ENCODE results near the gene MLH3.

Gene MLH3

GRCh38 chr14:74981462-74981782 lies 69.8 kb downstream of the MLH3 start:
- H2AFZ ChIP-seq (ENCODE audit: low read depth, low read length) = no peak overlapping the region
- H4K8ac ChIP-seq (ENCODE audit: low read length) = peak overlapping the region; percentile 0
- H4K91ac ChIP-seq (ENCODE audit: low read length) = peak overlapping the region; percentile 16
- no peak overlapping the region for H2AK5ac ChIP-seq (ENCODE audit: low read length, severe bottlenecking)
- no peaks in the 10 kb centered on the region for H3K27me3 ChIP-seq (ENCODE audit: control insufficient read depth in 1 of 2, insufficient read depth in 1 of 2, low read length in 2 of 2)
- H3K9ac ChIP-seq (ENCODE audit: low read length) = no peak overlapping the region
- no peaks in the 10 kb centered on the region for H3K9me3 ChIP-seq (ENCODE audit: control insufficient read depth, low read length)
- H2BK5ac ChIP-seq (ENCODE audit: low read depth, low read length, poor library complexity, severe bottlenecking) = no peak overlapping the region
- no peaks in the 10 kb centered on the region for H3K36me3 ChIP-seq (ENCODE audit: control insufficient read depth in 1 of 2, insufficient read depth in 2 of 2, low read depth in 1 of 2, low read length in 2 of 2)
- H2BK15ac ChIP-seq (ENCODE audit: low read depth, poor library complexity, severe bottlenecking) = no peak overlapping the region
- peak overlapping the region; percentile 14 for H3K27ac ChIP-seq (ENCODE audit: low read length, poor library complexity, severe bottlenecking)
- no peak overlapping the region for H3K4me3 ChIP-seq (ENCODE audit: insufficient read depth in 1 of 2, low read depth in 1 of 2, low read length in 2 of 2)
- DNase-seq = no peak
- H3K18ac ChIP-seq (ENCODE audit: low read depth in 1 of 2, low read length in 2 of 2) = peak overlapping the region; percentile 3 to 9
- no peak overlapping the region for H3K4me2 ChIP-seq (ENCODE audit: low read length, poor library complexity, severe bottlenecking)
- 84% methylated on average over 9 of the region's 9 CpGs for WGBS
- no peak overlapping the region for H3K23ac ChIP-seq (ENCODE audit: low read length in 2 of 2)
- no peak overlapping the region for H2BK120ac ChIP-seq (ENCODE audit: low read depth, low read length)
- H3K14ac ChIP-seq (ENCODE audit: low read length in 2 of 2) = no peak overlapping the region
- no peaks in the 10 kb centered on the region for H3K79me1 ChIP-seq (replicated peaks; ENCODE audit: low read length, poor library complexity, severe bottlenecking)
- H2BK12ac ChIP-seq (ENCODE audit: low read length in 2 of 2) = peak overlapping the region in 1 of 2 experiments; percentile 80
- no peak overlapping the region for H3K4ac ChIP-seq (ENCODE audit: low read depth in 1 of 2, low read length in 2 of 2)
- peaks cover 48% of the 10 kb centered on the region for H3K4me1 ChIP-seq (ENCODE audit: control insufficient read depth, insufficient read depth, low read depth, low read length)

GRCh38 chr14:74980731-74981461 lies 70.4 kb downstream of the MLH3 start:
- no peaks in the 10 kb centered on the region for H3K79me1 ChIP-seq (replicated peaks; ENCODE audit: low read length, poor library complexity, severe bottlenecking)
- H3K27ac ChIP-seq (ENCODE audit: low read length, poor library complexity, severe bottlenecking) = peak overlapping the region; percentile 54
- peak overlapping the region; percentile 77 for H4K8ac ChIP-seq (ENCODE audit: low read length)
- peak overlapping the region; percentile 71 for H2BK15ac ChIP-seq (ENCODE audit: low read depth, poor library complexity, severe bottlenecking)
- peak overlapping the region; percentile 87 for H4K91ac ChIP-seq (ENCODE audit: low read length)
- H3K27me3 ChIP-seq (ENCODE audit: control insufficient read depth in 1 of 2, insufficient read depth in 1 of 2, low read length in 2 of 2) = no peaks in the 10 kb centered on the region
- H2BK5ac ChIP-seq (ENCODE audit: low read depth, low read length, poor library complexity, severe bottlenecking) = no peak overlapping the region
- peak overlapping the region; percentile 7 to 24 for H2BK12ac ChIP-seq (ENCODE audit: low read length in 2 of 2)
- H3K4me3 ChIP-seq (ENCODE audit: insufficient read depth in 1 of 2, low read depth in 1 of 2, low read length in 2 of 2) = no peak overlapping the region
- H3K14ac ChIP-seq (ENCODE audit: low read length in 2 of 2) = no peak overlapping the region
- H3K23ac ChIP-seq (ENCODE audit: low read length in 2 of 2) = no peak overlapping the region
- no peaks in the 10 kb centered on the region for H3K36me3 ChIP-seq (ENCODE audit: control insufficient read depth in 1 of 2, insufficient read depth in 2 of 2, low read depth in 1 of 2, low read length in 2 of 2)
- no peak overlapping the region for H3K4me2 ChIP-seq (ENCODE audit: low read length, poor library complexity, severe bottlenecking)
- H3K4ac ChIP-seq (ENCODE audit: low read depth in 1 of 2, low read length in 2 of 2) = peak overlapping the region in 1 of 2 experiments; percentile 32
- no peak overlapping the region for H2AK5ac ChIP-seq (ENCODE audit: low read length, severe bottlenecking)
- peaks cover 48% of the 10 kb centered on the region for H3K4me1 ChIP-seq (ENCODE audit: control insufficient read depth, insufficient read depth, low read depth, low read length)
- peak overlapping the region; percentile 39 for H2BK120ac ChIP-seq (ENCODE audit: low read depth, low read length)
- DNase-seq = peak; percentile 35
- peak overlapping the region; percentile 41 to 93 for H3K18ac ChIP-seq (ENCODE audit: low read depth in 1 of 2, low read length in 2 of 2)
- 26% methylated on average over 35 of the region's 35 CpGs for WGBS
- no peaks in the 10 kb centered on the region for H3K9me3 ChIP-seq (ENCODE audit: control insufficient read depth, low read length)
- peak overlapping the region; percentile 60 for H2AFZ ChIP-seq (ENCODE audit: low read depth, low read length)
- H3K9ac ChIP-seq (ENCODE audit: low read length) = no peak overlapping the region

- Histone ChIP-seq H3K36me3 (ENCODE audit: control insufficient read depth in 1 of 2, insufficient read depth in 2 of 2, low read depth in 1 of 2, low read length in 2 of 2) (no peaks in the 10 kb centered on the region), H3K27ac (ENCODE audit: low read length, poor library complexity, severe bottlenecking) (peak overlapping the region; percentile 43), H3K27me3 (ENCODE audit: control insufficient read depth in 1 of 2, insufficient read depth in 1 of 2, low read length in 2 of 2) (no peaks in the 10 kb centered on the region), H2BK12ac (ENCODE audit: low read length in 2 of 2) (peak overlapping the region in 1 of 2 experiments; percentile 7), H3K4me2 (ENCODE audit: low read length, poor library complexity, severe bottlenecking) (no peak overlapping the region), H3K4ac (ENCODE audit: low read depth in 1 of 2, low read length in 2 of 2) (no peak overlapping the region), H2BK5ac (ENCODE audit: low read depth, low read length, poor library complexity, severe bottlenecking) (no peak overlapping the region), H2AK5ac (ENCODE audit: low read length, severe bottlenecking) (peak overlapping the region; percentile 6), H4K91ac (ENCODE audit: low read length) (peak overlapping the region; percentile 87), H3K4me1 (ENCODE audit: control insufficient read depth, insufficient read depth, low read depth, low read length) (peaks cover 48% of the 10 kb centered on the region), H3K4me3 (ENCODE audit: insufficient read depth in 1 of 2, low read depth in 1 of 2, low read length in 2 of 2) (no peak overlapping the region), H3K79me1 (replicated peaks; ENCODE audit: low read length, poor library complexity, severe bottlenecking) (no peaks in the 10 kb centered on the region), H4K8ac (ENCODE audit: low read length) (peak overlapping the region; percentile 77), H3K23ac (ENCODE audit: low read length in 2 of 2) (no peak overlapping the region), H3K14ac (ENCODE audit: low read length in 2 of 2) (no peak overlapping the region), H3K9me3 (ENCODE audit: control insufficient read depth, low read length) (no peaks in the 10 kb centered on the region), H2AFZ (ENCODE audit: low read depth, low read length) (peak overlapping the region; percentile 60), H2BK120ac (ENCODE audit: low read depth, low read length) (peak overlapping the region; percentile 39), H3K9ac (ENCODE audit: low read length) (no peak overlapping the region), H3K18ac (ENCODE audit: low read depth in 1 of 2, low read length in 2 of 2) (peak overlapping the region in 1 of 2 experiments; percentile 93), H2BK15ac (ENCODE audit: low read depth, poor library complexity, severe bottlenecking) (peak overlapping the region; percentile 55)
- DNase-seq = no peak
- 87% methylated on average over 4 of the region's 4 CpGs for WGBS
These were observed 70.9 kb downstream of the MLH3 start for GRCh38 chr14:74980398-74980730.

- Histone ChIP-seq H2BK15ac (ENCODE audit: low read depth, poor library complexity, severe bottlenecking) (peak overlapping the region; percentile 45), H3K4me3 (ENCODE audit: insufficient read depth in 1 of 2, low read depth in 1 of 2, low read length in 2 of 2) (peak overlapping the region in 1 of 2 experiments; percentile 9), H3K79me1 (replicated peaks; ENCODE audit: low read length, poor library complexity, severe bottlenecking) (no peaks in the 10 kb centered on the region), H2AK5ac (ENCODE audit: low read length, severe bottlenecking) (peak overlapping the region; percentile 6), H2BK12ac (ENCODE audit: low read length in 2 of 2) (peak overlapping the region in 1 of 2 experiments; percentile 2), H3K4me2 (ENCODE audit: low read length, poor library complexity, severe bottlenecking) (no peak overlapping the region), H3K4me1 (ENCODE audit: control insufficient read depth, insufficient read depth, low read depth, low read length) (peaks cover 48% of the 10 kb centered on the region), H2BK120ac (ENCODE audit: low read depth, low read length) (no peak overlapping the region), H3K4ac (ENCODE audit: low read depth in 1 of 2, low read length in 2 of 2) (peak overlapping the region; percentile 19 to 28), H4K91ac (ENCODE audit: low read length) (peak overlapping the region; percentile 75), H4K8ac (ENCODE audit: low read length) (peak overlapping the region; percentile 54), H3K36me3 (ENCODE audit: control insufficient read depth in 1 of 2, insufficient read depth in 2 of 2, low read depth in 1 of 2, low read length in 2 of 2) (no peaks in the 10 kb centered on the region), H3K23ac (ENCODE audit: low read length in 2 of 2) (no peak overlapping the region), H3K14ac (ENCODE audit: low read length in 2 of 2) (peak overlapping the region in 1 of 2 experiments; percentile 15), H3K27me3 (ENCODE audit: control insufficient read depth in 1 of 2, insufficient read depth in 1 of 2, low read length in 2 of 2) (no peaks in the 10 kb centered on the region), H3K27ac (ENCODE audit: low read length, poor library complexity, severe bottlenecking) (peak overlapping the region; percentile 43), H2AFZ (ENCODE audit: low read depth, low read length) (peak overlapping the region; percentile 11), H3K9ac (ENCODE audit: low read length) (no peak overlapping the region), H3K18ac (ENCODE audit: low read depth in 1 of 2, low read length in 2 of 2) (peak overlapping the region; percentile 5 to 29), H3K9me3 (ENCODE audit: control insufficient read depth, low read length) (no peaks in the 10 kb centered on the region), H2BK5ac (ENCODE audit: low read depth, low read length, poor library complexity, severe bottlenecking) (no peak overlapping the region)
- WGBS = 62% methylated on average over 21 of the region's 23 CpGs
- peak; percentile 73 for DNase-seq
These were observed 71.5 kb downstream of the MLH3 start for GRCh38 chr14:74979442-74980397.
